Activated CD8-positive, alpha-beta memory T cell treated with anti-CD3 and anti-CD28 coated beads, Interleukin-2, amount 50 U/mL, for 24 hours (primary cell): Measurements from ENCODE around the gene ACD.

Source experiments
- DNase-seq: peaks from one replicate; pipeline ENCODE4 v3.0.0-alpha.2; 2020; ENCODE audit errors: extremely low read depth

The ACD gene

DNA sequence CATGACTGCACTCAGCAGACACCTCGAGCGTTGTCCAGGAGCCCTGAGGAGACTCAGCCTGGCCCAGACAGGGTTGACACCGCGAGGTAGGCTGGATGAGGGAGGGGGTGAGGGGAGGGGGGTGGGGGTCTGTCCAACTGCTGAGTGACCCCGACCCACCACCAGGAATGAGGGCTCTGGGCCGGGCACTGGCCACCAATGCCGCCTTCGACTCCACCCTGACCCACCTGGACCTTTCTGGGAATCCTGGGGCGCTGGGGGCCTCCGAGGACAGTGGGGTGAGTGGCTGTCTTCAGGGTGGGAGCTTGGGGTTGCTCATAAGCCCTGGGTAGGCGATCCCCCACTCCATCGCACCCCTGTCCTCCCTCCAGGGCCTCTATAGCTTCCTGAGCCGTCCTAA, 12.4 kb downstream of the ACD start:
- DNase-seq = no peak

GRCh38 chr16:67647111-67647651, 12.9 kb downstream of the ACD start:
- DNase-seq = no peak

- no peak for DNase-seq
Measured at GRCh38 chr16:67645397-67646121, 14.5 kb downstream of the ACD start.

- no peak for DNase-seq
Measured at GRCh38 chr16:67644038-67644437, 16.0 kb downstream of the ACD start.

DNA sequence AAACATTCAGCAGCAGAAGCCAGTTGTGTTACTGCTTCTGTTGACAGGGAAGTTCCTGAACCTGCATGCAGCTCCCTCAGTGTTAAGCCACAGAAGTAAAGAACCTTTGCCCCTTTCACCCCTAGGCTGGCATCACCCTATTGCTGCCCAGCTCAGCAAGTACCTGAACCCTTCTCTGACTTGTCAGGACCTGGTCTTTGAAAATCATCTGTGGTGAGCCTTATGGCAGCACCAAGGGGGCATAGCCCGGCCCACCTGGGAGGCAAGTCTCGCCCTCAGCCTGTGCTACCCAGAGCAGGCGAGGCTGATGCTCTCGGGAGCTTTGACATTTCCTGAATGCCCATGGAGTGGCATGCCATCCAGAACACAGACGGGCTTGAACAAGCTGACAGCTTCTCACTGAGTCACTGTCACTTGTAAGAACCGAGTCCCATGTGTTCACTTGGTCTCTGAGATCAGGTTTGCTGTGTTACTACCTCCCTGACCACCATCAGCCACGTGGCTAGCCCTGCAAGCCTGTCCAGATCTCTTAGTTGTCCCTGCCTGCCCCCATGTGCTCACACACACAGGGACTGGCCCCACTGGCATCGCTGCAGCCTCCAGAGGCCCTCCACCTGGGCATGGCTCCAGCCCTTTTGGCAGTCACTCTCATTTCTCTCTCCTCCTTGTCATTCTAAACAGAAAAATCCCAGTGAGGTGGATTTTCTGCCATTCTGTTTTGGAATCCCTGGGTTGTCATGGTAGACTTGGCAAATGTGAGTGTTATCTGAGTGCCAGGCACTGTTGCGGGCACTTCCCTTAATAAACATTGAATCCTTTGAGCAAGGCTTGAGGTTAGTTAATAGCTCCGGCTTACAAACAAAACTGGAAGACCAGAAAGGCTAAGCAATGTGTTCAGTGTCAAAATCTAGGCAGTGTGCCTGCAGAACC, 18.0 kb downstream of the ACD start:
- DNase-seq = no peak

DNA sequence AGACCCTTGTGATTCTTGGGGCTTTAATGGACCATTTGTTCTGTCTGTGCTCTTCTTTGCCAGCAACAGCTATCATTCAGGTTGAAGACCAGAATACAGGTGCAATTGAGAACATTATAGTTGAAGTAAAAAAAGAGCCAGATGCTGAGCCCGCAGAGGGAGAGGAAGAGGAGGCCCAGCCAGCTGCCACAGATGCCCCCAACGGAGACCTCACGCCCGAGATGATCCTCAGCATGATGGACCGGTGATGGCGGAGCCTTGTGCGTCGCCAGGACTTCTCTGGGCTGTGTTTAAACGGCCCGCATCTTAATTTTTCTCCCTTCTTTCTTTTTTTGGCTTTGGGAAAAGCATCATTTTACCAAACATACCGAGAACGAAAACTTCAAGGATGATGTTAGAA, 22.4 kb downstream of the ACD start:
- no peak for DNase-seq

GRCh38 chr16:67636713-67637112, 23.3 kb downstream of the ACD start:
- no peak for DNase-seq

GRCh38 chr16:67632415-67633172, 27.5 kb downstream of the ACD start:
- DNase-seq = no peak

DNA sequence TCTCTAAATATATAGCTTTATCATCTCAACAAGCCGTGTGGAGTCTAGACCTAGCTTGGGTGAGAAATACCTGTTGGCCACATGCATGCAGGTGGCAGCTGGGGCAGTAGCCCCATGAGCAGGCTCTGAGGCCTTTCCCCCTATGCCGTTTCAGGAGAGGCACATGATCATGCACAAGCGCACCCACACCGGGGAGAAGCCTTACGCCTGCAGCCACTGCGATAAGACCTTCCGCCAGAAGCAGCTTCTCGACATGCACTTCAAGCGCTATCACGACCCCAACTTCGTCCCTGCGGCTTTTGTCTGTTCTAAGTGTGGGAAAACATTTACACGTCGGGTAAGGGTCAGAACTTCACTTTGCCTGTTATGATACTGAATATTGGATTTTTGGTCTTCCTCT, 31.8 kb downstream of the ACD start:
- no peak for DNase-seq

GRCh38 chr16:67613808-67614207, 46.3 kb downstream of the ACD start:
- no peak for DNase-seq

DNA sequence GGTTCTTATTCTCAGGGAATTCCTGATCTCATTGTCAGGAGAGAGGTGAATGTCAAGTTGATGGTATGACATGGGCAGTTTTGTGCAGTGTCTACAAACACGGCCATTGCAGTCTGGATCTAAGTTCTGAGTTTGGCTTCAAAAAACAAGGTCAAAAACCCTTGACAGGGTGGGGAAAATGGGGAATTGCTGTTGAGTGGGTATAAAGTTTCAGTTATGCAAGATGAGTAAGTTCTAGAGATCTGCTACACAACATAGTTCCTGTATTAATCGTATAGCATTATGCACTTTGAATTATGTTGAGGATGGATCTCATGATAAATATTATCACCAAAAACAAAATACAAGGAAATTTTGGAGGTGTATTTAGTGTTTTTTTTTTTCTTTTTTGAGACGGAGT, 51.7 kb downstream of the ACD start:
- no peak for DNase-seq
